Glomerular visceral epithelial cell (primary cell): ENCODE measurements around the gene LGR6.
A peak's percentile ranks its signal among the peaks of the same experiment; 100 is the strongest.
"Not testable (repeated sequence)": the region's sequence is repeated elsewhere in the genome, so short reads cannot be mapped to it uniquely, and the experiment has no call there.

ENCODE experiments used
- DNase-seq: peaks from one replicate; pipeline ENCODE4 v3.0.0-alpha.2; 2016; ENCODE audit errors: extremely low spot score

LGR6 gene

DNA sequence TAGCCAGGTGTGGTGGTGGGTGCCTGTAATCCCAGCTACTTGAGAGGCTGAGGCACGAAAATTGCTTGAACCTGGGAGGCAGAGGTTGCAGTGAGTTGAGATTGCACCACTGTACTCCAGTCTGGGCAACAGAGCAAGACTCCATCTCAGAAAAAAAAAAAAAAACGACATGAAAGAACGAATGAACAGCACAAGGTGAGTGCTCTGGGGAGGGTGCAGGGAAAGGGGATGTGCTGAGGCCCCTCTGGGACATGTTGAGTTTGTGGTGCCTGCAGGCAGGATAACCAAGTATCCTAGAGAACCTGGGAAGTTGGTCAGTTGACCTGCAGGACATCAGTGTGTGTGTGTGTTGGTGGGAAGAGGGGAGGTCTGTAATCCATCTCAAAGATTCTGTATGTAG is 46.6 kb downstream of the LGR6 start:
- DNase-seq, result not testable (repeated sequence)

DNA sequence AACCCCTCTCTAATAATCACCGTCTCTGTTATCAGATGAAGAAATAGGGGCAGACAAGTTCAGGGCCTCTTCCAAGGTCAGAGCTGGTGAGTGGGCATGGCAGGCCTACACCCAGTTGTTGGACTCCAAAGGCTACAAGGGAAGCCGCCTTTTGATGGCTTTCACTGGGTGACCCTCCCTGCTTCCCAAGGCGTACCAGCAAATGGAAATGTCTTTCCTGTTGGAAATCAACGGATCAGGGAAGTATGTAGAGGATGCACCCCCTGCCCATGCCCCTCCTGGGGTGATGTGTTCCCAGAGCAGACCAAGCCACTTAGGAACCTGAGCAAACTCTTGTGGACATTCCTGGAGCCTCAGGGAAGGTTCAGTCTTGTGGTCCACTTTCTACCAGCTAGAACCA is 47.4 kb downstream of the LGR6 start:
- DNase-seq, result no peak

DNA sequence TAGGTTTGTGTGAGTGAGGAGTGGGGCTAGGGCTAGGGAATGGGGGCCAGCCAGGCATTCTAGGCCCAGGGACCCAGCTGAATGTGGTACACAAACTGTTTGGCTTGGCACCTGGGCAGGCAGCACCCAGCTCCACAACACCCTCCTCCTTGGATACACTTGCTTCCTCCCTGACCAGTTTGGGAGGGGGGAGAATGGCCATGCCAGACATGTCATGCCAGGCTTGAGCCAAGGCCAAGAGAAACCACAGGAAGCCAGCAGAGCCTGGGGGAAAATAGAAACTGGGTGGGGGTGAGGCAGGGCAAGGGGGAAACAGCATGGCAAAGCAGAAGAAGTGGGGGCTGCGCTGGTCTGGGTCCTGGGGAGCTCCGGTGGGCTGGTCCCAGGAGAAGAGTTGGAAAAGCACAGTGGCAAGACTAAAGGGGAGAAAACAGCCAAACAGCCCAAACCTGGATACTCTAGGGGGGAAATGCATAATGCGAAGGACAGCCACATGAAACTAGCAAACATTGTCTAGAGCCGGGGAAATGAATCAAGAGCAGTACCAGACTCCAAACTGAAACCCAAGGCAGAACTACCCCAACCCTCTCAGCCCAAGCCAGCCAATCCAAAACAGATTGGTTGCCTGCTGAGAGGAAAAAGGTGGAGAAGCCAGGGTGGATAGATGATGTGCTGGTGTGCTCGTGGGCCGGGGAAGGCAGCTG is 47.9 kb downstream of the LGR6 start:
- peak; percentile 37 for DNase-seq

DNA sequence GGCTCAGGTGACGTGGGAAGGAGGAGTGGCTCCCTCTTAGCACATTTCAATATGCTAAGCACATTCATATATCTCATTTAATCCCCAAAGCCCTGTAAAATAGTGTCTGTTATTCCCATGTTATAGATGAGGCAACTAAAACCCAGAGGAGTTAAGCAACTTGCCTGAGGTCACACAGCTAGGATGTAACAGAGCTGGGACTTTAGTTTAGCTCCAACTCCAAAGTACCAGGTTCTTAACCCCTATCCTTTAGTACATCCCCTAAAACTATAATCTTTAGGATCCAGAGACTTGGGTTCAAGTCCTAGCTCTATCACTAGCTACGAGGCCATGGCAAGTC is 48.5 kb downstream of the LGR6 start:
- no peak for DNase-seq

DNA sequence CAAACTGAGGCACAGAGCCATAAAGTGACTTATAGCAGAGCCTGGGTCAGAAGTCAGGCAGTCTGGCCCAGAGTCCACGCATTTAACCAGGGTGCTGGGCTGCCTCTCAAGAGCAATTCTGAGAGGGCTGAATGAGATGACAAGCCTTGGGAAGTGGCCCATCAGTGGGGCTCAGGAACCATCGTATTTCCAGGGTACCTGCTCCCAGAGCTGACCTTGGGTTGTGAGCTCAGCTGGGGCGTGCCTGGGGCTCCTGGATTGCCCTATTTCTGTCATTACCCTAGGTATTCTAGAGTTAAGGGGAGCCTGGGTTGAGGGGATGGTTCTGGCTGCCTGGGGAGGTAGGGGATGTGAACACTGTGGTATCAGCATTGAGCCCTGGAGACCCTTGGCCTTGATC is 49.4 kb downstream of the LGR6 start:
- DNase-seq, result no peak

DNA sequence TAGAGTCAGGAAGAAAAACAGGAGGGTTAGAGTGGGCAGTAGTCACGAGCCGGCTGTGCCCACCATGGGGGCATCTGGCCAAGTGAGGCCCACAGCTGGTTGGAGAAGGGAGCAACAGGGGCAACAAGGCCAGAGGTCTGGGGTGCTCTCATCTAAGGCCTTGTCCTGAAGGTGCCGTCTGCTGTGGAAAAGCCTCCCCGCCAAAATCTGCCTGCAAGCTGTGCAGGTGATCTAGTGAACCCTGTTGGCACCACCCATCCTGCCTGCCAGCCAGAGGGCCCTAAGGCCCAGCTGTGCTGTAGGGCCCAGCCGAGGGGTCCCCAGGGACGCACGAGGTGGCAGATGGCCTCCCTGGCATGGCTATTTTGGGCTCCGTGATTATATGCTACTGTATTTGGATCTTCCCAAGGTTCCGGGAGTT is 51.3 kb downstream of the LGR6 start:
- no peak for DNase-seq

DNA sequence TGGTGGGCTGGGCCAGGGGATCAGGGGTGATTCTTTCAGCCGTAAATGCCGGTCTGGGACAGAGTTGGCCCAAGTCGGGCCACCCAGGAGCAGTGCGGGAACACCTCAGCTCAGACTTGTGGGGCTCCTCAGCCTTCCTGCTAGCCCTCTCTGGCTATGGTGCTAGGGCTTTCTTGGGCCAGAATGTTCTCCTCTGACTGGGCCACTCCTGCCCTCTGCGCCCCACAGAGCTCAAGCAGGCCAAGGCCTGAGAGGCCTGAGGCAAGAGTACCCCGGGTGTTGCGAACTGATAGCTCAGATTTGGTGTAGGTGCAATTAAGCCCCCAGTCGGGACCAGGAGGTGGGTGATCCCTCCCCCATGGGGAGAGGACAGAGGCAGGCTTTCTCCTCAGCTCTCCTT is 51.8 kb downstream of the LGR6 start:
- DNase-seq, result no peak

DNA sequence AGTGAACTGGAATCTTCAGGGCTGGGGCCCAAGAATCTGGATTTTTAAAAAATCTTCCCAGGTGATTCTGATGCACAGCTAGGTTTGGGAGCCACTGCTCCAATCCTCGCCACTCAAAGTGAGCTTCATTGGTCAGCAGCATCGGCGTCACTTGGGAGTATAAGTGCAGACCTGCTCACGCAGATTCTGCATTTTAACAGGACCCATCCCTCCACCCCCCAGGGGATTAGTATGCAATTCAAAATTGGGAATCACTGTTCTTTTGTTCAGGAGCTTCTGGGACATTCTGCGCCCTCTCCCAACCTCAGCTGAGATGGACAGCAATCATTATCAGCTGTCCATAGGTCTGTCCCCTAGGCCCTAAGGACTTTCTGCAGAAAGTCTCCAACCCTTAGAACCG is 53.5 kb downstream of the LGR6 start:
- no peak for DNase-seq

DNA sequence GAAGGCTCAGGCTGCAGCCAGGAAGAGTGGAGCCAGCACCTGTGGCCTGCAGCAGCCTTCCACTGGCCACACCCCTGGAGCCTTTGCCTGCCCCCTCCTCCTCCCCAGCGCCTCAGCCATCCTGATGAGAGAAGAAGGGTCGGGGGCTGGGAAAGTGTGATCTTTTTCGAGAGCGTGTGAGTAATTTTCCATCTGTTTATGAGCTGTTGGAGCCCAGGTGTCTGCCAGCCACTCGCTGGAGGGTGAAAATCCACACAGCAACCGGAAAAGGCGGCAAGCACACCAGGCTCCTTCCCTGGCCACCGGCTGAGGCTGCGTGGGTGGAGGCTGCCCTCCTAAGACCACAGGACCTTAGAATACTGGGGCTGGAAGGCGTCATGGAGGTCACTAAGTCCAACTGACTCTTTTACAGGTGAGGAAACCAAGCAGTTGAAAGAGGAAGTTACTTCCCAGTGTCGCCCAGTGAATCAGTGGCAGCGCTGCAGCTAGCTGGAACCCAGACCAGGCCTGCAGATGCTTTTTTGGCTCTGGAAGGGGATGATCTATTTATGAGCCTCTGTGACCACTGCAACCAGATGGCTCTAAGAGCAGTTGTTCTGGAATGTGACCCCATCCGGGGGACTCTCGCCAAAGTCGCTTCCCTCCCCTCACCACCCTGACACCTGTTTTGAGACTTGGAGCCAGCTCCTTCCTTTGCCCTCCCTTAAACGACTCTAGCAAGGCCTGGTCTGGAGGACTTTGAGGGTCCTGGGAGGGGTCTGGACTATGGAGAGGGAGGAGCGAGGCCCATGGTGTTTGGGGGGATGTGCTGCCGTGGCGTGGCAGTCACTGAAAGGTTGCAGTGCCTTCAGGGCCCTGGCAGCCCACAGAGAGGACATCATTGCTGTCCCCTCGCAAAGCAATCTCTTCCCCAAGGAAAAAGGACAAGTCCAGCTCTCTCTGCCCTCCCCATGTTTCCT is 54.5 kb downstream of the LGR6 start:
- DNase-seq, result no peak

DNA sequence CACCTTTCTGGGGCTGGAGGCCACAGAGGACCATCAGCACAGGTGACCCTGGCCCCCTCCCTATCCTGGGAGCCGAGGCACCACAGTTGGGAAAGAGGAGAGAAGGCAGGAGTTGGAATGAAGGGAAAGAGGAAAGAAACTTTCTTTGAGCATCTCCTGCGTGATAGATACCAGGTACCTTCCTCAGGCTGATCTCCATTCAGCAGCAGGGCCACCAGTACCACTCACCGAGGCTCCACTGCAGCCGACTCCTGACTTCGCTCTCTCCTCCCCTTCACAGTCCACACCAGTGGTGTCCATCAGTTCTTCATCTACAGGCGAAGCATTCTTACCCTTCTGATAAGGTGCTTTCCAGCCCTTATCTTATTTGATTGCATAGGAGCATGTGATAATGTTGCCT is 55.3 kb downstream of the LGR6 start:
- DNase-seq, result no peak

DNA sequence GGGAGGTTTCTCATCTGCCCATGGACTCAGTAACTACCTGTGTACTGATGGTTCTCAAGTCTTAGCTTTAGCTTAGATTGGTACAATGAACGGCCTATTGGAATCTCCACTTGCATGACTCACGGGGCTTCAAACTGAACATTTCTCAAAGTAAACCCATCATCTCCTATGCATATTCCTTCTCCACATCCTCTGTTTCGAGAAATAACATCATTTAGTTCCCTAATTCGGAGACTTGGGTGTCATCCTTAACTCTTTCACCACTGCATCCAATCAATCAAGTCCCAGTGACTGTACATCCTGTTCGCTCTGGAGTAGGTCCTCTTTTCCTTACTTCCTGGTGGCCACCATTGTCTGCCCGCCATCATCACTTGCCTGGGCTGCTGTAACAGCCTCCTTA is 55.8 kb downstream of the LGR6 start:
- DNase-seq, result no peak

DNA sequence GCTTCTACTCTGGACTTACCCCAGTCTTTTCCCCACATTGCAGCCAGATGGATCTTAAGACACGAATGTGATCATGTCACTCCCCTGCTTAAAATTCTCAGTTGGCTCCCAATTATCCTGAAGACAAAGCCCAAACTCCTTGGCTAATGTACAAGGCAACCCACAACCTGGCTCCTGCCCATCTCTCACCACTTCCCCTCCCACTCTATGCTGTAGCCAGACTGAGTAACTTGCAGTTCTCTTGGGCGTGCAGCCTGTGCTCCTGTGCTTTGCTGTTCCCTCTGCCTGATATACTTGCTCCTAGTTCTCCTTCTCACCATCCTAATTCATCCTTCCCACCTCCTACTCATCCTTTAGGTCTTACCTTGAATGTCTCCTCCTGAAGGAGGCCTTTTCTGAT is 56.2 kb downstream of the LGR6 start:
- no peak for DNase-seq

DNA sequence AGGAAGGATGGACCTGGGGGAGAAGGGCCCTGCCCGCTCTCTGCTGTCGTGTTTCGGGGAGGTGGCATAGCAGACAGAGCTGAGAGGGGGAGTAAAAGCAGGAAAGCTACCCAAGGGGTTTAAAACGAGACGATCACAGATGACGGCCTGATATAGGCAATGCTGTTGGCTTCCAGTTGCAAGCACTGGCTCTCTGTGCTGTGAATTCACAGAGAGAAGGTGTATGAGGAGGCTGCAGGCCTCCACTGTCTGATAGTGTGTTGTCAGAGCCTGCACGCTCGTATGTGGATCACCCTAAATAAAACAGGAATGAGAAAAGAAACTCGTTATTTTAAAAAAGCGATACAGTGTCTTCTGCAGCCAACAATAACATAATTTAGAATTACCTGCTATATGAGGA is 57.4 kb downstream of the LGR6 start:
- no peak for DNase-seq

DNA sequence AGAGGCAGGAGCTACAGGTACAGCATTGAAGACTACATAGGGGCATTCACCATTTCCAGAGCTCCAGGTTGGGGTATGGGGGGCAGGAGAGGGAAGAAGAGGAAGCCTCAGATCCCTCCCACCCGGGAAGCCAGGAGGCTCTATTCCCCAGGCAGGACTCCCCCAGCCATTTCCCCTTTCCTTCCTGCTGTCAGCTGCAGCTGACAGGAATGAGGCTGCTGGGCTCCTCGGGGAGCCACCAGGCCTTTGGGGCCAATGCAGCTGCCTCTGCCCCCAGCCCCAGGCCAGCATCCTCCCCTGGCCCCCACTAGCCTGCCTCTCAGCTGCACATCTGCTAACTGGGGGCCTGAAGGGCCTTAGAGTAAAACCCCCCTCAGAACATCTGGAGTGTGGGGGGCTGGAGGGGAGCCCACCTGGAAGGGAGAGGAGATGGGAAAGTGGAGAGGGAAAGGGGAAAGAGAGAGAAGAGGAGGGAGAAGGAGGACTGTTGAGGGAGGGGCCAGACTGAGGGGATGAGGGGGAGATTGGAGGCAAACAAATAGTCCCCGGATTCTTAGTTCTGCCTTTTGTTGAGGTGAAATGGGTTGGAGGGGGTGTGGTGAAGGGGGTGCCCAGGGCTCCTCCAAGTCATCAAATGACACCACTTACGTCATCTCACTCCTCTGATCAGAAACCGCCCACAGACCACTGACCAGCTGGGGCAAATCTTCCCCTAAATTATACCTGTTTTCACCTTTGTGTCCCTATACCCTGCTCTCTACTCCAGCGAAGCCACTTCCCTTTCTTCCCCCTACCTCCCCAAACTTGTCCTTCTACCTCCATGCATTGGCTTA is 58.0 kb downstream of the LGR6 start:
- DNase-seq, result no peak

DNA sequence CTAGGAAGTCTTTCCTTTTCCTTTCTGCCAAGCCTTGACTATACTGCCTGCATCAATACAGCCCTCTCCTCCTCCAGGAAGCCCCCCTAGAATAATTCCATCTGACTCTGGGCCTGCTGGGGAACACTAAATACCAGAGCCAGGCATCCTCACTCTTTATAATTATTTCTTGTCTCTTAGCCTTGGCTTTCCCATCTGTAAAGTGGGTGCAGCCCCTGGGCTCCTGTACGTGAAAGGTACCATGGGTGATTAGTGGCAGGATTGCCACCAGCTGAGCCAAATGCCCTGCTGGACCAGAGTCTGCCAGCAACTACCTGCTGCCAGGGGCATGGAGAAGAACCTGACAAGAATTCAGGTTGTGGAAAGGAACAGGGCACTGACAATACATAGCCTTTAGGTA is 58.7 kb downstream of the LGR6 start:
- no peak for DNase-seq

DNA sequence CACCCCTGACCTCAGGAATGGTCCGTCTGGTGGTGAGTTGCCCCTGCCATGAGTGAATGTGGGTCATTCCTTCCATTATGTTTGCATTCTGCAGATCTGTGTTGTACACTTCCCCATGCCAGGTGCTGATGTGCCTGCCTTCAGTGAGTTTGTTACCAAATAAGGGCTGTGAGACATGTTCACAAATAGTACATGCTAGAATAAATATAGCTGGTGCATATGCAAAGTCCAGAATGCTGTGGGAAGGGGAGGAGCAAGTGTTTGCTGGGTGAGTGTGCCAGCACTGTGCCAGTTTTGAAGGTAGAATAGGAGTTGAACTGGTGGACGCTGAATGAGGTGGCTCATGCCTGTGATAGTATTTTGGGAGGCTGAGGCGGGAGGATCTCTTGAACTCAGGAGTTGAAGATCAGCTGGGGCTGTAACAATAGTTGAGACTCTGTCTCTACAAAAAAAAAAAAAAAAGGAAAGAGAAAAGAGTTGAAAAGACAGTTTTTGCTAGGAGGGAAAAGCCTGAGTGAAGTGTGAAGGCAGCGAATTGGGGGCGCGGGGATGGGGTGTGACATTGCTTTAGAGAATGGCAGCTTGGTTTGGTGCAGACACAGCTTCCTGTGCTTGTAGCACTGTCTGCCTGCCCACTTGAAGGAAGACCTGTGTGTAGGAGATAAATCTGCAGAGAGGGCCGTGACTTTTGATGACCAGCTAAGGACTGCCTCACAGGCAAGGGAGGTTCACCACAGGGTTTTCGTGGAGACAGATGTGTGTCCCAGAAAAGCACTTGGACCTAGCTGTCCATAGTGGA is 61.1 kb downstream of the LGR6 start:
- DNase-seq, result no peak

DNA sequence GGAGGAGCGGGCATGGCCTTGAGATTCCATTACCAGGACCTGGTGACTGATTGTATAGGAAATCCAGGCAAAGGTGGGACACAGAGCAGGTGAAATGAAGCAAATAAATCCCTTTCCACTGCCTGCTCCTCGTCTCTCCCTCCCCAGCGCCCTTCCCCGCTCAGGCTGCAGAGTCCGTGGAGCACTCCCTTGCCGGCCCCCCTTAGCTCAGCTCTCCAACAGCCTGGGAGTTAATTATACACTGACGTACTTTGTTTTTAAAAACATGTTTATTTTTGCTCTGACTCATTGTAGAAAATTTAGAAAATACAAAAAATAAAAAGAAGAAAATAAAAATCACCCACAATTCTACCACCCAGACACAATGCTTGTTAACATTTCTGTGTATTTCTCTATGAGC is 61.7 kb downstream of the LGR6 start:
- no peak for DNase-seq

DNA sequence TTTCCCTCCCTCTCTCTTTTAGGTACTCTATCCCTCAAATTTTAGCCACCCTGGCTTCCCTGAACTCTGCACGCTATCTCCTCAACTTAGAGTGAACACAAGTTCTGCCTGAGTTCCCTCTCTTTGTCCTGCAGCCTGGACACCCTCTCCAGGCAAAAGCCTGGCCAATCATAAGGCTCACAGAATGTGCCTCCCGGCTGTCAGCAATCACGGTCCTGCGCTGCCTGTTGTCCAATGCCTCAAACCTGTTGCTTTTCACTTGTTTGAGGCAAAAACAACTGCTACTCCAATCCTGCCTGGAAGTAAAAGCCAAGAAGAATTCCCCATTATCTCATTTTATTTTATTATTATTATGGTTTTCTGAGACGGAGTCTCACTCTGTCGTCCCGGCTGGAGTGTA is 66.1 kb downstream of the LGR6 start:
- no peak for DNase-seq

DNA sequence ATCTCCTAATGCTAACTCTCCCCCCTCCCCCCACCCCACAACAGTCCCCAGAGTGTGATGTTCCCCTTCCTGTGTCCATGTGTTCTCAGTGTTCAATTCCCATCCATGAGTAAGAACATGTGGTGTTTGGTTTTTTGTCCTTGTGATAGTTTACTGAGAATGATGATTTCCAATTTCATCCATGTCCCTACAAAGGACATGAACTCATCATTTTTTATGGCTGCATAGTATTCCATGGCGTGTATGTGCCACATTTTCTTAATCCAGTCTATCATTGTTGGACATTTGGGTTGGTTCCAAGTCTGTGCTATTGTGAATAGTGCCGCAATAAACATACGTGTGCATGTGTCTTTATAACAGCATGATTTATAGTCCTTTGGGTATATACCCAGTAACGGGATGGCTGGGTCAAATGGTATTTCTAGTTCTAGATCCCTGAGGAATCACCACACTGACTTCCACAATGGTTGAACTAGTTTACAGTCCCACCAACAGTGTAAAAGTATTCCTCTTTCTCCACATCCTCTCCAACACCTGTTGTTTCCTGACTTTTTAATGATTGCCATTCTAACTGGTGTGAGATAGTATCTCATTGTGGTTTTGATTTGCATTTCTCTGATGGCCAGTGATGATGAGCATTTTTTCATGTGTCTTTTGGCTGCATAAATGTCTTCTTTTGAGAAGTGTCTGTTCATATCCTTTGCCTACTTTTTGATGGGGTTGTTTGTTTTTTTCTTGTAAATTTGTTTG is 67.8 kb downstream of the LGR6 start:
- not testable (repeated sequence) for DNase-seq

DNA sequence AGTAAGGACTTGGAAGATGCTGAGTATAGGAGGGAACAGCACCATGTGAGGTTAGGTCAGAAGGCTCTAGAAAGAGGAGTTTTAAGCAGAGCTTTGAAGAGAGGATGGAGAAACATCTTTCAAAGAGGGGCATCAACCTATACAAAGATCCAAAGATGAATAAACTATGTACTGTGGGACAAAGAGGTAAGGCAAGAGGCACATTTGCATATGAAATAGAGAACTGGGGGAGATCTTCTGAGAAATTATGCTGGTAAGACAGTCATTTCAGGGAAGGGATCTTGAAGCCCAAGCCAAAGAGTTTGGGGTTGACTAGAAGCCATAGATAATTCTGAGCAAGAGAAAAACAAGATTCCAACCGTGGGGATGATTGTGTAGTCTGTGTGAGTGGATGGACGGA is 70.0 kb downstream of the LGR6 start:
- no peak for DNase-seq

DNA sequence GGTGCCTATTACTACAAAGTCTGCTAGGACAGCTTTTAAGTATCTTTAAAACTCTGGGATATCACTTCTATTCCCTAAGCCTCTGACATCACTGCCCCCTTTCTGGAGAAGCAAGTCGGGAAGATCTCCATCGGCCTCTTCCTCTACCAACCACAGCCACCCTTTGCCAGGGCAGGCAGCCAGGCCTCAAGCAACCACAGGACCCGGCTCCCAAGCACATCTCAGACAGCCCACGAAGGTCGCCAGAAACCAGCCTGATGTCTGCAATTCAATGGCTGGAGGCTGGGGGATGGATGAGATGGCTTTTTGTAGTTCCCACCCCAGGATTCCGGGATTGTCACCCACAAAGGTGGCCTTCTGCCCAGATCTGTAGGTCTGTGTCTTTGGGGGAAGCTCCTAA is 70.7 kb downstream of the LGR6 start:
- no peak for DNase-seq
